ENCODE measurements around the gene MESD.

The MESD gene

GRCh38 chr15:80942266-80942665 is 47.4 kb downstream of the MESD start:
- in situ Hi-C loops (cut with MboI; ENCODE audit: low sequenced_read_pairs): no loop called here

- in situ Hi-C loops (cut with MboI; ENCODE audit: low sequenced_read_pairs): no loop called here
Measured at GRCh38 chr15:80940851-80941250, 48.8 kb downstream of the MESD start.

GRCh38 chr15:80940331-80940730 is 49.3 kb downstream of the MESD start:
- in situ Hi-C loops (cut with MboI; ENCODE audit: low sequenced_read_pairs): no loop called here

GRCh38 chr15:80939216-80939615 is 50.4 kb downstream of the MESD start:
- in situ Hi-C loops (cut with MboI; ENCODE audit: low sequenced_read_pairs): no loop called here

GRCh38 chr15:80937718-80938117 is 51.9 kb downstream of the MESD start:
- in situ Hi-C loops (cut with MboI; ENCODE audit: low sequenced_read_pairs): no loop called here

- in situ Hi-C loops (cut with MboI; ENCODE audit: low sequenced_read_pairs): no loop called here
Measured at GRCh38 chr15:80936288-80937078, 53.1 kb downstream of the MESD start.

GRCh38 chr15:80934761-80935221 is 54.8 kb downstream of the MESD start:
- in situ Hi-C loops (cut with MboI; ENCODE audit: low sequenced_read_pairs): no loop called here

GRCh38 chr15:80932989-80933388 is 56.6 kb downstream of the MESD start:
- in situ Hi-C loops (cut with MboI; ENCODE audit: low sequenced_read_pairs): no loop called here

GRCh38 chr15:80932513-80932815 is 57.2 kb downstream of the MESD start:
- in situ Hi-C loops (cut with MboI; ENCODE audit: low sequenced_read_pairs): no loop called here

- in situ Hi-C loops (cut with MboI; ENCODE audit: low sequenced_read_pairs): no loop called here
Measured at GRCh38 chr15:80931721-80932512, 57.7 kb downstream of the MESD start.

GRCh38 chr15:80931191-80931590 is 58.4 kb downstream of the MESD start:
- in situ Hi-C loops (cut with MboI; ENCODE audit: low sequenced_read_pairs): no loop called here

GRCh38 chr15:80929689-80930088 is 59.9 kb downstream of the MESD start:
- in situ Hi-C loops (cut with MboI; ENCODE audit: low sequenced_read_pairs): no loop called here

GRCh38 chr15:80929225-80929624 is 60.4 kb downstream of the MESD start:
- in situ Hi-C loops (cut with MboI; ENCODE audit: low sequenced_read_pairs): no loop called here

GRCh38 chr15:80926126-80926525 is 63.5 kb downstream of the MESD start:
- in situ Hi-C loops (cut with MboI; ENCODE audit: low sequenced_read_pairs): no loop called here

- in situ Hi-C loops (cut with MboI; ENCODE audit: low sequenced_read_pairs): no loop called here
Measured at GRCh38 chr15:80925597-80926059, 64.0 kb downstream of the MESD start.

- in situ Hi-C loops (cut with MboI; ENCODE audit: low sequenced_read_pairs): no loop called here
Measured at GRCh38 chr15:80924278-80924677, 65.3 kb downstream of the MESD start.

GRCh38 chr15:80923668-80924067 is 66.0 kb downstream of the MESD start:
- in situ Hi-C loops (cut with MboI; ENCODE audit: low sequenced_read_pairs): no loop called here

- in situ Hi-C loops (cut with MboI; ENCODE audit: low sequenced_read_pairs): no loop called here
Measured at GRCh38 chr15:80921736-80922410, 67.7 kb downstream of the MESD start.

- in situ Hi-C loops (cut with MboI; ENCODE audit: low sequenced_read_pairs): no loop called here
Measured at GRCh38 chr15:80920271-80920699, 69.3 kb downstream of the MESD start.

GRCh38 chr15:80918196-80918783 is 71.3 kb downstream of the MESD start:
- in situ Hi-C loops (cut with MboI; ENCODE audit: low sequenced_read_pairs): no loop called here

GRCh38 chr15:80916056-80916455 is 73.6 kb downstream of the MESD start:
- in situ Hi-C loops (cut with MboI; ENCODE audit: low sequenced_read_pairs): no loop called here

Measured in HL-60/S4 treated with retinoic acid at 250 ng/mL for 4 days and 3 days (cell line).